ENCODE data around the gene TUT7.

DNA sequence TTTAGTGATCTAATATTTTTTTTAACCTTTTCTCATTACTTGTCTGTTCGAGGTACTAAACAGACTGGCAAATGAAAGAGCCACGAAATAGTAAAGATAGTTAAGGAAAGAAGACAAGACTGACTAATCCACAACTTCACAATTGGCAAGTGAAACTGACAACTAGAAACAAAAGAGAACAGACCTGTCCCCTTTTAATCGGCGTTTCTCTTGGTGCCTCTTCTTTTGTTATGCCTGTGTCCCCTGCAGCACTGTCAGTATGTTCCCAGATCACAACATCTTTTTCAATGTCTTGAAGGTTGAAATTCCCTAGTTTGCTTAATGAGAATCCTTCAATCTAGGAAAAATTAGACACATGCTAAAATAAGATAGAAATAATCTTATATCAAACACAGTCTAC lies 26.1 kb downstream of the TUT7 start:
- TF ChIP-seq FOXM1 (IDR thresholded peaks at IDR 0.05; ENCODE audit: borderline replicate concordance, low read depth) (no peak), EP300 (IDR thresholded peaks at IDR 0.05; ENCODE audit: borderline replicate concordance) (no peak), CEBPB (IDR thresholded peaks at IDR 0.05) (no peak), REST (IDR thresholded peaks at IDR 0.05; ENCODE audit: low read depth) (no peak), USF1 (IDR thresholded peaks at IDR 0.05) (no peak), CREB1 (IDR thresholded peaks at IDR 0.05; ENCODE audit: low read depth) (no peak), RAD21 (IDR thresholded peaks at IDR 0.05; ENCODE audit: low read depth) (no peak), TCF12 (IDR thresholded peaks at IDR 0.05; ENCODE audit: low read depth) (no peak), EGR1 (IDR thresholded peaks at IDR 0.05) (no peak)
